ENCODE data around the gene ZNF296.

The ZNF296 gene

DNA sequence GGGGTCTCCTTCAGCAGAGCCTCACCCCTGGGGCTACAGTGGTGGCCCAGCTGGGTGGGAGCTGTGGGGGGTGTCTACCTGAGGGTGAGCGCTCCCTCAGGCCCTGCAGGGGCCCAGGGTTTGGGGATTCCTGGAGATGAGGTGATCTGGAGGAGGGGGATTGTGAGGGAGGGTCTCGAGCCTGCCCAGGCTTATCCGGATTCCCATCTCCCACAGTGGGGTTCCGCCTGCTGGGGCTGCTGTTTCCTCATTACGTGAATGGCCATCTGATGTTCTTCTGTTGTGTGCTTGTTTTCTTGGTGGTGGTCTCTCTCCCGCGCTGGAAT is 21.1 kb upstream of the ZNF296 start:
- Histone ChIP-seq H4K20me1 (ENCODE audit: low read depth, low read length) (no peaks in the 10 kb centered on the region; the same call in 1 of the 2 replicates), H3K27ac (ENCODE audit: low read depth, low read length) (no peak overlapping the region), H3K79me2 (ENCODE audit: insufficient read depth, low read length) (peaks cover 93% of the 10 kb centered on the region), H3F3A (ENCODE audit: insufficient read depth) (no peaks in the 10 kb centered on the region), H3K9me3 (ENCODE audit: insufficient read depth, low read length) (no peaks in the 10 kb centered on the region), H3K9ac (ENCODE audit: low read length) (no peak overlapping the region), H3K36me3 (ENCODE audit: low read length) (no peaks in the 10 kb centered on the region), H3K4me3 (ENCODE audit: insufficient read depth, low read length, poor library complexity, severe bottlenecking) (no peak overlapping the region), H2AFZ (ENCODE audit: low read depth, low read length, severe bottlenecking) (no peak overlapping the region), H3K27me3 (ENCODE audit: low read length) (no peaks in the 10 kb centered on the region), H3K9me2 (replicated peaks; ENCODE audit: insufficient read depth, low read length) (no peaks in the 10 kb centered on the region), H3K4me2 (ENCODE audit: low read depth, low read length, poor library complexity, severe bottlenecking) (no peak overlapping the region)
- TF ChIP-seq, protein P1, sequence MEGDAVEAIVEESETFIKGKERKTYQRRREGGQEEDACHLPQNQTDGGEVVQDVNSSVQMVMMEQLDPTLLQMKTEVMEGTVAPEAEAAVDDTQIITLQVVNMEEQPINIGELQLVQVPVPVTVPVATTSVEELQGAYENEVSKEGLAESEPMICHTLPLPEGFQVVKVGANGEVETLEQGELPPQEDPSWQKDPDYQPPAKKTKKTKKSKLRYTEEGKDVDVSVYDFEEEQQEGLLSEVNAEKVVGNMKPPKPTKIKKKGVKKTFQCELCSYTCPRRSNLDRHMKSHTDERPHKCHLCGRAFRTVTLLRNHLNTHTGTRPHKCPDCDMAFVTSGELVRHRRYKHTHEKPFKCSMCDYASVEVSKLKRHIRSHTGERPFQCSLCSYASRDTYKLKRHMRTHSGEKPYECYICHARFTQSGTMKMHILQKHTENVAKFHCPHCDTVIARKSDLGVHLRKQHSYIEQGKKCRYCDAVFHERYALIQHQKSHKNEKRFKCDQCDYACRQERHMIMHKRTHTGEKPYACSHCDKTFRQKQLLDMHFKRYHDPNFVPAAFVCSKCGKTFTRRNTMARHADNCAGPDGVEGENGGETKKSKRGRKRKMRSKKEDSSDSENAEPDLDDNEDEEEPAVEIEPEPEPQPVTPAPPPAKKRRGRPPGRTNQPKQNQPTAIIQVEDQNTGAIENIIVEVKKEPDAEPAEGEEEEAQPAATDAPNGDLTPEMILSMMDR (IDR thresholded peaks at IDR 0.05; ENCODE audit: insufficient read depth, low read length, poor library complexity, severe bottlenecking), result no peak
- no peak for TF ChIP-seq EZH2phosphoT487 (conservative IDR thresholded peaks at IDR 0.05; ENCODE audit: low read length)

DNA sequence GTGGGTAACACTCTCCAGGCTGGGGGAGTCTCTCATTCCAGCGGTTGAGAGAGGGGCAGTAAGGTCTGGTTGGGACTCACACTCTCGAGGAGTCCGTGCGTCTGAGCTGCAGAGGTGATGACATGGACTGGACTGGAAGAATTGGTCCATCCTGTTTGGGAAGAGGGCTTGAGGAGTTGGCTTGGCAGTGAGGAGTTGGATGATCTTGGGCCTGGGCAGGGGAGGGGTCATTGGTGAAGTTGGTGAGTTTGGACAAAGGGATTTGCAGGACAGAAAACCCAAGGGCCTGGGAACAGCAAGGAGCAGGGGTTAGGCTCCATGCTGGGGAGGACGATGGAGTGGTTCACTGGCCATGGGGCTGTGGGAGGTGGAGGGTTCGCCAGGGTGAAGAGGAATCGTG is 20.4 kb upstream of the ZNF296 start:
- H3K4me3 ChIP-seq (ENCODE audit: insufficient read depth, low read length, poor library complexity, severe bottlenecking), result no peak overlapping the region
- H3K36me3 ChIP-seq (ENCODE audit: low read length), result no peaks in the 10 kb centered on the region
- H3K4me2 ChIP-seq (ENCODE audit: low read depth, low read length, poor library complexity, severe bottlenecking), result no peak overlapping the region
- H3K9me2 ChIP-seq (replicated peaks; ENCODE audit: insufficient read depth, low read length), result no peaks in the 10 kb centered on the region
- TF ChIP-seq, protein P1 (IDR thresholded peaks at IDR 0.05; ENCODE audit: insufficient read depth, low read length, poor library complexity, severe bottlenecking), result no peak
- no peak for TF ChIP-seq EZH2phosphoT487 (conservative IDR thresholded peaks at IDR 0.05; ENCODE audit: low read length)
- H3K9me3 ChIP-seq (ENCODE audit: insufficient read depth, low read length), result no peaks in the 10 kb centered on the region
- H2AFZ ChIP-seq (ENCODE audit: low read depth, low read length, severe bottlenecking), result no peak overlapping the region
- H4K20me1 ChIP-seq (ENCODE audit: low read depth, low read length), result no peaks in the 10 kb centered on the region; the same call in 1 of the 2 replicates
- no peak overlapping the region for H3K27ac ChIP-seq (ENCODE audit: low read depth, low read length)
- H3K9ac ChIP-seq (ENCODE audit: low read length), result no peak overlapping the region
- H3K79me2 ChIP-seq (ENCODE audit: insufficient read depth, low read length), result peaks cover 87% of the 10 kb centered on the region
- H3F3A ChIP-seq (ENCODE audit: insufficient read depth), result peaks cover 4% of the 10 kb centered on the region
- no peaks in the 10 kb centered on the region for H3K27me3 ChIP-seq (ENCODE audit: low read length)

DNA sequence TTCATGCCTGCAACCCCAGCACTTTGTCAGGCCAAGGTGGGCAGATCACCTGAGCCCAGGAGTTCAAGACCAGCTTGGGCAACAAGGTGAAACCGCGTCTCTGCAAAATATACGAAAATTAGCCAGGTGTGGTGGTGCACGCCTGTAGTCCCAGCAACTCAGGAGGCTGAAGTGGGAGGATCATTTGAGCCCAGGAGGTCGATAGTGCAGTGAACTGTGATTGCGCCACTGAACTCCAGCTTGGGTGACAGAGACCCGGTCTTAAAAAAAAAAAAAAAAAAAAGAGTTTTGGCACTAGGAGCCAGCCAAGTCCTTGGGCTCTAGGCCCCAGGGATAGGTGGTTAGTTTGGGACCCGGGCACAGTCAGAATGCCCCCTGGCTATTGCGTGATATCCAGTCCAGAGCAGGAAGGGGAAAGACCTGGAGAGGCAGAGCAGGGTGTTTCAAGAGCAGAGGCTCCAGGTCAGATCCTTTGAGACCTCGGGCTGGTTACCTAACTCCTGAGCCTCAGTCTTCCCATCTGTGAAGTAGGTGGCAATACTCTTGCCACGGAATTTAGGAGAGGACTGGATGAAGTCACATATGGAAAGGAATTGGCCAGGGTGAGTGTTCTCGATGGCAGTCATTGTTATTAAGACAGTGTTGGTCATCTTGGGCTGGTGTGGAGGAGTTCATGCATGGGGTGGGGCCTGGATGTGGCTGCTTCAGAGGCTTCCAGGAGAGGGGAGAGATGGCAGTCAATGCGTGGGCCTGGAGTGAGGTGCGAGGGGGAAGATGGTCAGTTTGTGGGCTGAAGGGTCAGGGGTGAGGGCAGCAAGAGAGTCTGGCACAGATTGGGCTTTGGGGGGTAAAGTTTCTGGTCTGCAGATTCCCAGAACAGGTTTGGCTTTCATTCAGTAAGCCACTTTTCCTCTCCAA is 19.5 kb upstream of the ZNF296 start:
- Histone ChIP-seq H3K27me3 (ENCODE audit: low read length) (no peaks in the 10 kb centered on the region), H3K79me2 (ENCODE audit: insufficient read depth, low read length) (peaks cover 77% of the 10 kb centered on the region), H3F3A (ENCODE audit: insufficient read depth) (peaks cover 11% of the 10 kb centered on the region), H3K4me2 (ENCODE audit: low read depth, low read length, poor library complexity, severe bottlenecking) (no peak overlapping the region), H3K4me3 (ENCODE audit: insufficient read depth, low read length, poor library complexity, severe bottlenecking) (no peak overlapping the region), H2AFZ (ENCODE audit: low read depth, low read length, severe bottlenecking) (no peak overlapping the region), H3K9me3 (ENCODE audit: insufficient read depth, low read length) (peaks cover 5% of the 10 kb centered on the region; the same call in 1 of the 2 replicates), H3K9ac (ENCODE audit: low read length) (no peak overlapping the region), H3K36me3 (ENCODE audit: low read length) (peaks cover 7% of the 10 kb centered on the region), H4K20me1 (ENCODE audit: low read depth, low read length) (no peaks in the 10 kb centered on the region; the same call in 1 of the 2 replicates), H3K9me2 (replicated peaks; ENCODE audit: insufficient read depth, low read length) (no peaks in the 10 kb centered on the region), H3K27ac (ENCODE audit: low read depth, low read length) (no peak overlapping the region)
- TF ChIP-seq, protein P1 (IDR thresholded peaks at IDR 0.05; ENCODE audit: insufficient read depth, low read length, poor library complexity, severe bottlenecking), result no peak
- no peak for TF ChIP-seq EZH2phosphoT487 (conservative IDR thresholded peaks at IDR 0.05; ENCODE audit: low read length)
